HG02759 (cell line): ENCODE measurements around the gene TGFB1I1.
"Not testable (repeated sequence)": the region's sequence is repeated elsewhere in the genome, so short reads cannot be mapped to it uniquely, and the experiment has no call there.

Experiments used
- ATAC-seq: cut with Tn5 transposase; IDR thresholded peaks from one replicate; pipeline ENCODE4 v1.9.1; 2021; ENCODE audit warnings: mild to moderate bottlenecking, moderate library complexity; ENCODE audit not compliant: unreplicated experiment

TGFB1I1 gene

GRCh38 chr16:31471875-31472708 lies at the start of gene TGFB1I1:
TGFB1I1 (plus strand) TSS chr16:31472152; CDS start chr16:31472189, 37 bp downstream.
- no peak for ATAC-seq

- no peak for ATAC-seq
Measured at GRCh38 chr16:31423241-31423640, 48.7 kb upstream of the TGFB1I1 start.

DNA sequence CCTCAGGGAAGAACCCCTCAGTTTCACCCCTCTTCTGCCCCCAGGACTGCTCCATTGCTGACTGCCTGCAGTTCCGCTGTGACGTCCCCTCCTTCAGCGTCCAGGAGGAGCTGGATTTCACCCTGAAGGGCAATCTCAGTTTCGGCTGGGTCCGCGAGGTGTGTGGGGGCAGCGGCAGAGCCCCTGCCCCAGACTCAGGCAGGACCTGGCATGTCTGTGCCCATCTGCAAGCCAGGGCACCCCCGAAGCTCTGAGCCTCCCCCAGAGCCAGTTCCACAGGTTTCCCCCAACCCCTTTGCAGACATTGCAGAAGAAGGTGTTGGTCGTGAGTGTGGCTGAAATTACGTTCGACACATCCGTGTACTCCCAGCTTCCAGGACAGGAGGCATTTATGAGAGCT lies 48.2 kb upstream of the TGFB1I1 start:
- no peak for ATAC-seq

- ATAC-seq, result no peak
Measured at GRCh38 chr16:31427441-31428278, 44.3 kb upstream of the TGFB1I1 start.

DNA sequence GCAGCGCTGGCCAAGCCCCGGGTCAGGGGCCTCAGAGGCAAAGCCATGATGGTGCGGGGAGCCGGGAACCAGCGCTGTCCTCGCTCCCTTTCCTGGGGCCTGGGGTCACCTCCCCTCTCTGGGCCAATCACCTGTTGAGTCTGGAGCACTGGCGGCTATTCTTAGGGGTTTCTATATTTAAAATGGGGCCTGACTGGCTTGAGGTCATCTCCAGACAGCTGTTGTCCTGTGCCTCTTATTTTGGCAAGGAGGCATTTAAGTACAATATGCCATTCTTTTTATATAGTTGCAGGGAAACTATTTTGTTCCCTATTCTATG lies 43.7 kb upstream of the TGFB1I1 start, which contains the start of gene COX6A2:
Gene COX6A2 (minus strand): TSS at position 82 of the 319 bp plus-strand sequence. CDS start 35 bp downstream, at position 47.
- no peak for ATAC-seq

- ATAC-seq, result no peak
Measured at GRCh38 chr16:31428638-31429247, 43.2 kb upstream of the TGFB1I1 start.

DNA sequence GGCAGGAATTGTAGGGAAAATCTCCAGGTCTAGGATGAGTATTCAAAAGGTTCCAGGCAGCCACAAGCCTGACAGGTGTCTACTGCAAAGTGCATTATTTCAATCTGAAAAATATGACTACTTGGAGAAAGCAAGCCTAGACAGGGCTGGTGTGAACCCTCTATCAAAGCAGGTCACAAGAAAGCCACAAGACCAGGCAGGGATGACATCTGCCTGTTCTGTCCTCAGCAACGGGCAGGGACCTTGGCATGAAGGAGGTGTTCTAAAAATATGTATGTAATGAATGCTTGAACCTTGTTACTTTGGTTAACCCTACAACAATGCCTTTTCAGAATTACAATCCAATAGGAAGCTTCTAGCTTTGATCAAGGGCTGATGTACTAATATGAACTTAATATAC lies 42.6 kb upstream of the TGFB1I1 start:
- no peak for ATAC-seq

GRCh38 chr16:31429796-31430195 lies 42.2 kb upstream of the TGFB1I1 start:
- ATAC-seq, result no peak

DNA sequence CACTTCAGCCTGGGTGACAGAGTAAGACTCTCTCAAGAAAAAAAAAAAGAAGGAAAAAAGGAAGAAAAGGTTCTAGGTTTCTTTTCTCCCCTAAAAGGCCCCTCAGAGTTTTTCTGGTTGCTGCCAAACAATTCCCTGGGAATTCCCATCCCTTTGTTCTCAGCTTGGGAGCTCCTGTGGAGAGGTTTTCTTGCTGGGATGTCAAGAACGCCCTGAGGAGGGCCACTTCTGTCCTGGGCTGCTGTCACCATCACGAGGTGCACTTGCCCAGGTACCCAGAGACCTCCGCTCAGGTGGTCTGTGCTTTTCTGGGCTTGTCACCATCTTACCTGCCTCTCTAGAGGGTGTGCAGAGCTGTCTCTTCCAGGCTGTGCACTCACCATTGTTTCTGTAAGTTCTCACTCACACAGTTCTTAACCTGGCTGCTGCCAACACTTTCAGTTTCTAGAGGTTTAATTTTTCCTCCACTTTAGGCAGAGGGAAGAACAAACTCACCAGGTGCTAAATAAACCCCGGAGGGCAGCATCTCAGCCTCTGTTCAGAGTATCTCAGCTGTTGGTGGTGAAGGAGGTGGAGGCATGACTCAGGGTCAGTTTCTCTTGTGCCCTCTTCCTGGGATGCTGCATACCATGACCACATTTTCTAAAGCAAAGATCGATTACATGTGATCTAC lies 41.4 kb upstream of the TGFB1I1 start:
- no peak for ATAC-seq

GRCh38 chr16:31435341-31436220 lies 36.4 kb upstream of the TGFB1I1 start:
- no peak for ATAC-seq

- no peak for ATAC-seq
Measured at GRCh38 chr16:31436221-31437045, 35.5 kb upstream of the TGFB1I1 start.

GRCh38 chr16:31438414-31438813 lies 33.5 kb upstream of the TGFB1I1 start:
- ATAC-seq, result no peak

DNA sequence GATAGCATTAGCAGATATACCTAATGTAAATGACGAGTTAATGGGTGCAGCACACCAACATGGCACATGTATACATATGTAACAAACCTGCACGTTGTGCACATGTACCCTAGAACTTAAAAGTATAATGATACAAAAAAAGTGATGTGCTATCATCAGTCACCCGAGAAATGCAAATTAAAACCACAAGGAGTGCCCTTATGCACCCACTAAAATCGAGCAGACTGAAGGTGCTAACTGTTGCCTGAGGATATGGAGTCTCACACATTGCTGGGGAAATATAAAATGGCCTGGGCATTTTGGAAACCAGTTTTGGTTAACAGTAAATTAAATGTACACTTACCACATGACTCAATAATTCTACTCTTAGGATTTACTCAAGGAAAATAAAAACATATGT lies 32.9 kb upstream of the TGFB1I1 start:
- ATAC-seq, result not testable (repeated sequence)

DNA sequence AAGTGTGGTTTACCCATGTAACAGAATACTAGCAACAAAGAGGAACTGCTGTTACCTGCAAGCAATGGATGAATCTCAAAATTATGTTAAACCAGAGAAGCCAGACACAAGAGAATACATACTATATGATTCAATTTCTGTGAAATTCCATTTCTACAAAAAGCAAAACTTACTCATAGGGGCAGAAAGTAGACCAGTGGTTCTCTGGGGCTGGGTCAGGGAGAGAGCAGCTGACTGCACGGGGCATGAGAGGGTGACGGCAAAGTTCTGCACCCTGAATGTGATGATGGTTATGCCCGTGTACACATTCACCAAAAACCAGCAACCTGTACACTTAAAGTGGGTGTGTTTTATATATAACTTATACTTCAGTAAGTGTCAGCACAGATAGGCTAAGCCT lies 32.4 kb upstream of the TGFB1I1 start:
- ATAC-seq, result no peak

GRCh38 chr16:31440516-31441184 lies 31.3 kb upstream of the TGFB1I1 start:
- no peak for ATAC-seq

DNA sequence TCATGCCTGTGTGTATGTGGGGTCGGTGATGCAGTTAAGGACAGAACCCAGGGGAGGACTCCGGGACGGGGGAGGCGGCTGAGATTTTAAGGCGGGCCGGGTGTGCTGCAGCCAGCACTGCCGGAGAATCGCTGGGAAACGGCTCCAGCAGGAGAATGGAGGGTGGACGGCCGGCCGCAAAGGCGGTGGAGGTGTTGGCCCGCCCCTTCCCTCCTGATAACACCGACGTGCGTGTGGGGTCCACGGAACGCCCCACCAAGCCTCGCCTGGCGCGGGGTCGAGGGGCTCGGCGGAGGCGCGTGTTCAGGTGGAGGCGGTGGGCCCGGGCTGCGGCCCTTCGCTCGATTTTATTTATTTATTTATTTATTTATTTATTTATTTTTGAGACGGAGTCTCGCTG lies 30.0 kb upstream of the TGFB1I1 start:
- no peak for ATAC-seq

GRCh38 chr16:31445931-31446330 lies 26.0 kb upstream of the TGFB1I1 start:
- ATAC-seq, result not testable (repeated sequence)

DNA sequence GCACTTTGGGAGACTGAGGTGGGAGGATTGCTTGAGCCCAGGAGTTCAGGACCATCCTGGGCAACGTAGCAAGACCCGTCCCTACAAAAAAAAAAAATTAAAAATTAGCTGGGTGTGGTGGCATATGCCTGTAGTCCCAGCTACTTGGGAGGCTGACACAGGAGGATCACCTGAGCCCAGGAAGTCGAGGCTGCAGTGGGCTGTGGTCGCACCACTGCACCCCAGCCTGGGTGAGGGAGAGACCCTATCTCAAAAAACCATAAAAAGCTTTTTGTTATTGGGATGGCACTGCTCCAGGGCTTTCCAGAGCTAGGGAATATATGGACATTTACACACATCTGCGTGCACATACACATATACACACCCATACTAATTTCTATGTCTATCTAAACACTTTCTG lies 20.8 kb upstream of the TGFB1I1 start:
- no peak for ATAC-seq
